ENCODE measurements around the gene MACROD2.

- TF ChIP-seq CTCF (optimal IDR thresholded peaks at IDR 0.05 in 1 of 3, IDR thresholded peaks at IDR 0.05 in 1 of 3, conservative IDR thresholded peaks at IDR 0.05 in 1 of 3; ENCODE audit: extremely low read depth in 1 of 3, insufficient read depth in 2 of 3, low read length in 3 of 3), result no peak
- TF ChIP-seq EZH2 (IDR thresholded peaks at IDR 0.05; ENCODE audit: low read length), result no peak
Measured at GRCh38 chr20:14449323-14449722, 454.0 kb downstream of the MACROD2 start.
